Mucosa of rectum (tissue), 2 donors: ENCODE results near the gene LRRC10.
"Not testable (repeated sequence)": the region's sequence is repeated elsewhere in the genome, so short reads cannot be mapped to it uniquely, and the experiment has no call there.

ENCODE experiments used
- H3K27ac ChIP-seq, 2 donors: one replicate each; pipeline ENCODE4 v1.7.0; 2013; ENCODE audit warnings: inconsistent platforms in 2 of 2, low read depth in 2 of 2, low read length in 2 of 2
- H3K27me3 ChIP-seq, 2 donors: one replicate each; pipeline ENCODE4 v1.7.0; 2013; ENCODE audit warnings: low read length in 2 of 2; ENCODE audit not compliant: control insufficient read depth in 2 of 2, insufficient read depth in 2 of 2
- H3K36me3 ChIP-seq, 2 donors: one replicate each; pipeline ENCODE4 v1.7.0; 2013; ENCODE audit warnings: low read length in 2 of 2; ENCODE audit not compliant: control insufficient read depth in 2 of 2, insufficient read depth in 2 of 2
- H3K4me1 ChIP-seq, 2 donors: one replicate each; pipeline ENCODE4 v1.7.0; 2013; ENCODE audit warnings: low read length in 2 of 2, mild to moderate bottlenecking in 1 of 2; ENCODE audit not compliant: control insufficient read depth in 2 of 2, insufficient read depth in 2 of 2
- H3K4me3 ChIP-seq, 2 donors: one replicate each; pipeline ENCODE4 v1.7.0; 2013; ENCODE audit warnings: low read length in 2 of 2
- H3K9ac ChIP-seq, 2 donors: one replicate each; pipeline ENCODE4 v1.7.0; 2013; ENCODE audit warnings: low read length in 2 of 2, low read depth in 1 of 2, mild to moderate bottlenecking in 1 of 2
- H3K9me3 ChIP-seq, 2 donors: one replicate each; pipeline ENCODE4 v1.7.0; 2013; ENCODE audit warnings: low read length in 2 of 2; ENCODE audit not compliant: control insufficient read depth in 2 of 2
- donor health status: healthy.
- donor health status: Normal muscosa, but diverticular disease.

Gene LRRC10

DNA sequence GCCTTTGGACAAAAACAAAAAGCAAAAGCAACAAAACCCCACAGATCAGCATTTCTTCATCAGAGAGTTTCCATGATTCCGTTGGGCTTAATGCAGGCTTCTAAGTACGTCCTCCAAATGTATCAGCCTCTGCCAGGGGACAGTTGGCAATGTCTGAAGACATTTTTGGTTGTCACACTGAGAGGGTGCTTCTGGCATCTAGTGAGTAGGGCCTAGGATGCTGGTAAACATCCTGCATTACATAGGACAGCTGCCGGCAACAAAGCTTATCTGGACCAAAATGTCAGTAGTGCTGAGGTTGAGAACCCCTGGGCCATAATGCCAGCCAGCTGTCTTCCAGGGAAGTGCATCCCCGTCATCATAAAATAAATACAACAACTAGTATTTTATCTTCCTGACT lies 9.4 kb upstream of the LRRC10 start:
- no peaks in the 10 kb centered on the region for H3K27me3 ChIP-seq
- no peak overlapping the region for H3K9ac ChIP-seq
- no peak overlapping the region for H3K27ac ChIP-seq
- no peak overlapping the region for H3K4me3 ChIP-seq
- H3K4me1 ChIP-seq = no peaks in the 10 kb centered on the region
- H3K36me3 ChIP-seq = no peaks in the 10 kb centered on the region
- H3K9me3 ChIP-seq = no peaks in the 10 kb centered on the region

DNA sequence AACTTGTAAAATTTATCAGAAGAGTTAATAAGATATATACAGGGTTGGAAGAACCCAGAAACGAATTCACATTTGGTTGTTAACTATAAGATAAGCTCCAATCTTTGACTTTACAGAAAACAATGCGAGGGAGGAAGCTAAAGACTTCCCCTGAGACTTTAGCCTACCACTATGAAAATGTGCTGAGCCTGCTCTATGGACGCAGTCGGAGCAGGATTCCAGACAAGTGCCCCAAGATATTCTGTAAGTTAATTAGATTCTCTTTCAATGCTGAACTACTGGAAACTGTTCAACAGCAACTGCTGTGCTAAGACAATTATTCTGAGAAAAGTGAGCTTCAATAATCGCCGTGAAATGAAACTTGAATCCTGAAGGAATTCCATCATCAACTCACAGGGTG lies 8.3 kb upstream of the LRRC10 start:
- H3K36me3 ChIP-seq = no peaks in the 10 kb centered on the region
- no peaks in the 10 kb centered on the region for H3K9me3 ChIP-seq
- H3K27ac ChIP-seq = no peak overlapping the region
- H3K27me3 ChIP-seq = no peaks in the 10 kb centered on the region
- no peak overlapping the region for H3K4me3 ChIP-seq
- no peak overlapping the region for H3K9ac ChIP-seq
- H3K4me1 ChIP-seq = no peaks in the 10 kb centered on the region

- Histone ChIP-seq H3K4me1 (no peaks in the 10 kb centered on the region), H3K9ac (no peak overlapping the region), H3K36me3 (no peaks in the 10 kb centered on the region), H3K4me3 (no peak overlapping the region), H3K27ac (no peak overlapping the region), H3K9me3 (no peaks in the 10 kb centered on the region), H3K27me3 (no peaks in the 10 kb centered on the region)
These were observed 5.3 kb upstream of the LRRC10 start for GRCh38 chr12:69616025-69616424.

DNA sequence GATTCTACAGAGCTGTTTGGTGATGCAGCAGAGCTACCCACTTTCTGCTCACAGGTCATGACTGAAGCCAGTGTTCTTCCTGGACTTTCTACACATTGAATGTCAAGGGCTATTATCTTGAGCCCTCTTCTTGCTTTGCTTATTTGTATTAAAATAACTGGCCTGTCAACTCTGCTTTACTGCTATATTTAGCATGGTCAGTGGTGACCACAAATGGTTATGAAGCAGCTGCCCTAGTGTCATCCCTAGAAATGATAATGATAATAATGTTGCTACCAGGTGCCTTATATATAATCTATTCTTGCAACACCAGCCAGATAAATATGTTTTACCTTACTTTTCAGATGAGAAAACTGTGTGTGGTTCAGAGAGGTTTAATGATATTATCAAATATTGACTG lies 2.6 kb upstream of the LRRC10 start:
- H3K4me1 ChIP-seq = no peaks in the 10 kb centered on the region
- no peak overlapping the region for H3K27ac ChIP-seq
- no peaks in the 10 kb centered on the region for H3K27me3 ChIP-seq
- no peaks in the 10 kb centered on the region for H3K9me3 ChIP-seq
- no peak overlapping the region for H3K4me3 ChIP-seq
- H3K9ac ChIP-seq = no peak overlapping the region
- no peaks in the 10 kb centered on the region for H3K36me3 ChIP-seq

- no peaks in the 10 kb centered on the region for H3K27me3 ChIP-seq
- H3K9me3 ChIP-seq = no peaks in the 10 kb centered on the region
These were observed 581 bp downstream of the LRRC10 start for GRCh38 chr12:69610126-69610525.

DNA sequence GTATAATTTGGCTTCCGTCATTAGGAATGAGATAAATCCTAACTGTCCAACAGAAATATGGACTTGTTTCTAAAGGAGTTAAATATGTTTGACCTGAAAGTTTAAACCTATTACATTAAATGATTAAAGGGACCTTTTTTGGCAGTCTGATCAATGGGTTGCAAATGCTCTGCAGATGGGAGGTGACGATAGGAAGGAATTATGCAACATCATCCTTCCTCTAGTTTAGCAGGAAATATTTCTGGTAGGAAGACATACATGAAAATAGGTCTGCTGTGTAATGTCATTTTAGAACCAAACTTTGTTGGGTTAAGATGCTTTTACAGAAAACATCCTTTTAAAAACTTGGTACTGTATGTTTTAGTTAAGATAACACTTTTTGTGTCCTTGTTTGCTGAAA lies 2.6 kb downstream of the LRRC10 start:
- Histone ChIP-seq H3K4me3 (no peak overlapping the region), H3K4me1 (no peaks in the 10 kb centered on the region), H3K9ac (no peak overlapping the region), H3K36me3 (peaks cover 3 to 4% of the 10 kb centered on the region in 2 donors), H3K27ac (no peak overlapping the region), H3K27me3 (no peaks in the 10 kb centered on the region), H3K9me3 (no peaks in the 10 kb centered on the region)

More at GRCh38 chr12:69610126-69610525, 581 bp downstream of the LRRC10 start:
- Histone ChIP-seq H3K4me3 (no peak overlapping the region), H3K9ac (no peak overlapping the region), H3K36me3 (no peaks in the 10 kb centered on the region), H3K4me1 (no peaks in the 10 kb centered on the region), H3K27ac (no peak overlapping the region)

DNA sequence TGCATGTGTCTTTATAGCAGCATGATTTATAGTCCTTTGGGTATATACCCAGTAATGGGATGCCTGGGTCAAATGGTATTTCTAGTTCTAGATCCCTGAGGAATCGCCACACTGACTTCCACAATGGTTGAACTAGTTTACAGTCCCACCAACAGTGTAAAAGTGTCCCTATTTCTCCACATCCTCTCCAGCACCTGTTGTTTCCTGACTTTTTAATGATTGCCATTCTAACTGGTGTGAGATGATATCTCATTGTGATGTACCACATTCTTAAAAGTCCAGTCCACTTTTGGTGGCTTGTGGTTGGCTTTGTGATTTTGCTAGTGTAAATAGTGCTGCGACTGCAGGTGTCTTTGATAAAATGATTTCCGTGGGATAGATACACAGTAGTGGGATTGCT lies 6.4 kb downstream of the LRRC10 start:
- H3K9me3 ChIP-seq, H3K27ac ChIP-seq, H3K27me3 ChIP-seq, H3K9ac ChIP-seq, H3K4me1 ChIP-seq, H3K4me3 ChIP-seq: not testable (repeated sequence)
- peaks cover 35 to 36% of the 10 kb centered on the region in 2 donors for H3K36me3 ChIP-seq

- not testable (repeated sequence) for H3K4me3 ChIP-seq
- H3K36me3 ChIP-seq = peaks cover 38 to 42% of the 10 kb centered on the region in 2 donors
These were observed 7.2 kb downstream of the LRRC10 start for GRCh38 chr12:69603556-69603955.

GRCh38 chr12:69602954-69603353 lies 7.8 kb downstream of the LRRC10 start:
- H3K9me3 ChIP-seq = no peaks in the 10 kb centered on the region
- no peak overlapping the region for H3K27ac ChIP-seq
- no peak overlapping the region for H3K9ac ChIP-seq
- peaks cover 42 to 43% of the 10 kb centered on the region in 2 donors for H3K36me3 ChIP-seq
- peaks cover 0 to 5% of the 10 kb centered on the region in 2 donors for H3K4me1 ChIP-seq
- H3K27me3 ChIP-seq = no peaks in the 10 kb centered on the region
- H3K4me3 ChIP-seq = no peak overlapping the region

More at GRCh38 chr12:69603556-69603955, 7.2 kb downstream of the LRRC10 start:
- H3K9me3 ChIP-seq, H3K9ac ChIP-seq, H3K27me3 ChIP-seq, H3K27ac ChIP-seq, H3K4me1 ChIP-seq: not testable (repeated sequence)

GRCh38 chr12:69601962-69602685 lies 8.6 kb downstream of the LRRC10 start:
- H3K4me3 ChIP-seq = no peak overlapping the region
- no peak overlapping the region for H3K9ac ChIP-seq
- no peaks in the 10 kb centered on the region for H3K27me3 ChIP-seq
- peaks cover 49 to 50% of the 10 kb centered on the region in 2 donors for H3K36me3 ChIP-seq
- H3K27ac ChIP-seq = no peak overlapping the region
- H3K9me3 ChIP-seq = no peaks in the 10 kb centered on the region
- H3K4me1 ChIP-seq = peaks cover 0 to 7% of the 10 kb centered on the region in 2 donors
